ENCODE results near the gene GIPC2.

Gene GIPC2

GRCh38 chr1:78146205-78146771 is 100.5 kb downstream of the GIPC2 start:
- DNase-seq (ENCODE audit: low spot score): no peak

GRCh38 chr1:78147031-78147430 is 101.3 kb downstream of the GIPC2 start:
- no peak for DNase-seq (ENCODE audit: low spot score)

- no peak for DNase-seq (ENCODE audit: low spot score)
Measured at GRCh38 chr1:78153092-78153736, 107.4 kb downstream of the GIPC2 start.

GRCh38 chr1:78155121-78155520 is 109.4 kb downstream of the GIPC2 start:
- DNase-seq (ENCODE audit: low spot score): no peak

- no peak for DNase-seq (ENCODE audit: low spot score)
Measured at GRCh38 chr1:78156805-78157521, 111.2 kb downstream of the GIPC2 start.

GRCh38 chr1:78165816-78166215 is 120.0 kb downstream of the GIPC2 start:
- DNase-seq (ENCODE audit: low spot score): no peak

GRCh38 chr1:78168306-78168705 is 122.5 kb downstream of the GIPC2 start:
- DNase-seq (ENCODE audit: low spot score): no peak

GRCh38 chr1:78170859-78171258 is 125.1 kb downstream of the GIPC2 start:
- DNase-seq (ENCODE audit: low spot score): no peak

- DNase-seq (ENCODE audit: low spot score): no peak
Measured at GRCh38 chr1:78171736-78172590, 126.2 kb downstream of the GIPC2 start.

GRCh38 chr1:78176448-78176847 is 130.7 kb downstream of the GIPC2 start:
- no peak for DNase-seq (ENCODE audit: low spot score)

- no peak for DNase-seq (ENCODE audit: low spot score)
Measured at GRCh38 chr1:78177708-78178270, 132.0 kb downstream of the GIPC2 start.

GRCh38 chr1:78178816-78179215 is 133.1 kb downstream of the GIPC2 start:
- DNase-seq (ENCODE audit: low spot score): no peak

- DNase-seq (ENCODE audit: low spot score): no peak
Measured at GRCh38 chr1:78184460-78185072, 138.8 kb downstream of the GIPC2 start.

All from HuH-7.5 (cell line).